ENCODE results near the gene DPY19L1. TPM values are rescaled to one million over a fixed set of nuclear protein-coding genes. Genes with fewer than 3 reads are reported as not detected.
"Not testable (repeated sequence)": the region's sequence is repeated elsewhere in the genome, so short reads cannot be mapped to it uniquely, and the experiment has no call there.

Gene DPY19L1
- total RNA-seq: 10 to 100 TPM; 20.3 to 30.9 TPM

- H3K9me3 Mint-ChIP-seq: no peaks in the 10 kb centered on the region
- no peaks in the 10 kb centered on the region for H3K36me3 Mint-ChIP-seq
- ATAC-seq (peak; percentile 28 to 41), DNase-seq (ENCODE audit: low spot score) (no peak)
- H3K27ac Mint-ChIP-seq: peak within 1 kb of the TSS; percentile 91 to 92
- peak within 1 kb of the TSS; percentile 82 for H3K4me3 Mint-ChIP-seq
- peaks cover 33 to 43% of the 10 kb centered on the region in 2 donors for H3K4me1 Mint-ChIP-seq (ENCODE audit: low read depth in 2 of 2)
- H3K27me3 Mint-ChIP-seq: peaks cover 0 to under 1% of the 10 kb centered on the region in 2 donors
These were observed at the start of gene DPY19L1 for GRCh38 chr7:35037211-35037525. TSS of gene DPY19L1 (minus strand) at chr7:35037485. CDS start at chr7:35037394, 91 bp downstream.

- not testable (repeated sequence) for H3K36me3 Mint-ChIP-seq; DNase-seq (ENCODE audit: low spot score); ATAC-seq; H3K4me1 Mint-ChIP-seq (ENCODE audit: low read depth in 2 of 2); H3K4me3 Mint-ChIP-seq; H3K9me3 Mint-ChIP-seq; H3K27ac Mint-ChIP-seq; H3K27me3 Mint-ChIP-seq
These were observed 42.2 kb upstream of the DPY19L1 start for GRCh38 chr7:35079517-35079916.

- not testable (repeated sequence) for H3K9me3 Mint-ChIP-seq; H3K27ac Mint-ChIP-seq; DNase-seq (ENCODE audit: low spot score); ATAC-seq; H3K4me3 Mint-ChIP-seq; H3K4me1 Mint-ChIP-seq (ENCODE audit: low read depth in 2 of 2); H3K36me3 Mint-ChIP-seq
- H3K27me3 Mint-ChIP-seq: peaks cover 10 to 17% of the 10 kb centered on the region in 2 donors
These were observed 36.7 kb upstream of the DPY19L1 start for GRCh38 chr7:35074008-35074407.

- not testable (repeated sequence) for H3K4me3 Mint-ChIP-seq
These were observed 35.9 kb upstream of the DPY19L1 start for GRCh38 chr7:35072950-35073827.

GRCh38 chr7:35069084-35069483 lies 31.8 kb upstream of the DPY19L1 start:
- H3K27me3 Mint-ChIP-seq: peaks cover 27 to 28% of the 10 kb centered on the region in 2 donors
- ATAC-seq; H3K36me3 Mint-ChIP-seq; DNase-seq (ENCODE audit: low spot score); H3K4me1 Mint-ChIP-seq (ENCODE audit: low read depth in 2 of 2); H3K9me3 Mint-ChIP-seq; H3K4me3 Mint-ChIP-seq; H3K27ac Mint-ChIP-seq: not testable (repeated sequence)

More at GRCh38 chr7:35072950-35073827, 35.9 kb upstream of the DPY19L1 start:
- H3K36me3 Mint-ChIP-seq; H3K4me1 Mint-ChIP-seq (ENCODE audit: low read depth in 2 of 2); ATAC-seq; H3K27ac Mint-ChIP-seq; DNase-seq (ENCODE audit: low spot score); H3K9me3 Mint-ChIP-seq: not testable (repeated sequence)
- peaks cover 15 to 22% of the 10 kb centered on the region in 2 donors for H3K27me3 Mint-ChIP-seq

- H3K36me3 Mint-ChIP-seq; H3K4me1 Mint-ChIP-seq (ENCODE audit: low read depth in 2 of 2); H3K4me3 Mint-ChIP-seq; ATAC-seq; H3K9me3 Mint-ChIP-seq; H3K27ac Mint-ChIP-seq; DNase-seq (ENCODE audit: low spot score): not testable (repeated sequence)
- peaks cover 21 to 24% of the 10 kb centered on the region in 2 donors for H3K27me3 Mint-ChIP-seq
These were observed 28.1 kb upstream of the DPY19L1 start for GRCh38 chr7:35065382-35065781.

GRCh38 chr7:35058571-35058970 lies 21.3 kb upstream of the DPY19L1 start:
- H3K4me3 Mint-ChIP-seq; H3K27ac Mint-ChIP-seq; DNase-seq (ENCODE audit: low spot score); H3K9me3 Mint-ChIP-seq; H3K36me3 Mint-ChIP-seq; H3K4me1 Mint-ChIP-seq (ENCODE audit: low read depth in 2 of 2): not testable (repeated sequence)
- peaks cover 11 to 22% of the 10 kb centered on the region in 2 donors for H3K27me3 Mint-ChIP-seq
- ATAC-seq: peak in 1 of 2 donors; percentile 59

GRCh38 chr7:35057505-35058451 lies 20.5 kb upstream of the DPY19L1 start:
- H3K4me1 Mint-ChIP-seq (ENCODE audit: low read depth in 2 of 2); H3K4me3 Mint-ChIP-seq; DNase-seq (ENCODE audit: low spot score); H3K36me3 Mint-ChIP-seq; H3K9me3 Mint-ChIP-seq; H3K27ac Mint-ChIP-seq: not testable (repeated sequence)
- peak in 1 of 2 donors; percentile 61 for ATAC-seq
- H3K27me3 Mint-ChIP-seq: peaks cover 13 to 26% of the 10 kb centered on the region in 2 donors

GRCh38 chr7:35055733-35056132 lies 18.4 kb upstream of the DPY19L1 start:
- not testable (repeated sequence) for ATAC-seq; H3K9me3 Mint-ChIP-seq; DNase-seq (ENCODE audit: low spot score); H3K36me3 Mint-ChIP-seq; H3K4me3 Mint-ChIP-seq; H3K4me1 Mint-ChIP-seq (ENCODE audit: low read depth in 2 of 2); H3K27ac Mint-ChIP-seq
- peaks cover 14 to 30% of the 10 kb centered on the region in 2 donors for H3K27me3 Mint-ChIP-seq

GRCh38 chr7:35053488-35054175 lies 16.3 kb upstream of the DPY19L1 start:
- H3K4me1 Mint-ChIP-seq (ENCODE audit: low read depth in 2 of 2); H3K36me3 Mint-ChIP-seq; H3K4me3 Mint-ChIP-seq; ATAC-seq; H3K9me3 Mint-ChIP-seq; H3K27ac Mint-ChIP-seq; DNase-seq (ENCODE audit: low spot score): not testable (repeated sequence)
- peaks cover 9 to 28% of the 10 kb centered on the region in 2 donors for H3K27me3 Mint-ChIP-seq

GRCh38 chr7:35048390-35048789 lies 11.1 kb upstream of the DPY19L1 start:
- H3K4me1 Mint-ChIP-seq (ENCODE audit: low read depth in 2 of 2); DNase-seq (ENCODE audit: low spot score); H3K9me3 Mint-ChIP-seq; H3K27ac Mint-ChIP-seq; H3K4me3 Mint-ChIP-seq; ATAC-seq; H3K36me3 Mint-ChIP-seq: not testable (repeated sequence)
- H3K27me3 Mint-ChIP-seq: peaks cover 15 to 22% of the 10 kb centered on the region in 2 donors

GRCh38 chr7:35047912-35048305 lies 10.6 kb upstream of the DPY19L1 start:
- not testable (repeated sequence) for H3K9me3 Mint-ChIP-seq; H3K36me3 Mint-ChIP-seq; H3K4me1 Mint-ChIP-seq (ENCODE audit: low read depth in 2 of 2); DNase-seq (ENCODE audit: low spot score); H3K4me3 Mint-ChIP-seq; H3K27ac Mint-ChIP-seq; ATAC-seq
- peaks cover 17% of the 10 kb centered on the region in 2 donors for H3K27me3 Mint-ChIP-seq

GRCh38 chr7:35047263-35047911 lies 10.1 kb upstream of the DPY19L1 start:
- ATAC-seq; H3K9me3 Mint-ChIP-seq; H3K4me3 Mint-ChIP-seq; H3K27ac Mint-ChIP-seq; DNase-seq (ENCODE audit: low spot score); H3K36me3 Mint-ChIP-seq; H3K4me1 Mint-ChIP-seq (ENCODE audit: low read depth in 2 of 2): not testable (repeated sequence)
- H3K27me3 Mint-ChIP-seq: peaks cover 17 to 22% of the 10 kb centered on the region in 2 donors
